HepG2 (cell line): ENCODE measurements around the gene MBLAC2. TPM values are rescaled to one million over a fixed set of nuclear protein-coding genes. Genes with fewer than 3 reads are reported as not detected.
A peak's percentile ranks its signal among the peaks of the same experiment; 100 is the strongest.

ENCODE experiments used
- ATRX ChIP-seq: sonication (generic); formaldehyde crosslinking; IDR thresholded peaks from 2 replicates; pipeline ENCODE4 v1.4.0; 2020; ENCODE audit warnings: missing genetic modification reagents, borderline replicate concordance
- CENPBD1 ChIP-seq: sonication (generic); formaldehyde crosslinking; IDR thresholded peaks from 2 replicates; pipeline ENCODE4 v1.8.0; 2022; ENCODE audit warnings: missing genetic modification reagents, low read depth, mild to moderate bottlenecking, borderline replicate concordance
- HBP1 ChIP-seq: IDR thresholded peaks from 2 replicates; pipeline ENCODE4 v1.6.1; 2016; ENCODE audit warnings: low read depth, control low read depth
- HDAC1 ChIP-seq: sonication (generic); formaldehyde crosslinking; IDR thresholded peaks from 2 replicates; pipeline ENCODE4 v1.5.1; 2020; ENCODE audit warnings: mild to moderate bottlenecking, missing genetic modification reagents
- JUN ChIP-seq: sonication (generic); formaldehyde crosslinking; IDR thresholded peaks from 2 replicates; pipeline ENCODE4 v1.4.0; 2020; ENCODE audit warnings: mild to moderate bottlenecking, missing genetic modification reagents
- MEF2D ChIP-seq: sonication (generic); formaldehyde crosslinking; IDR thresholded peaks from 2 replicates; pipeline ENCODE4 v1.5.1; 2020; ENCODE audit warnings: mild to moderate bottlenecking, missing genetic modification reagents
- ONECUT2 ChIP-seq: sonication (generic); formaldehyde crosslinking; IDR thresholded peaks from 2 replicates; pipeline ENCODE4 v1.4.0; 2020; ENCODE audit warnings: missing genetic modification reagents
- POLR2AphosphoS5 ChIP-seq: IDR thresholded peaks from 2 replicates; pipeline ENCODE4 v1.6.1; 2012; ENCODE audit warnings: low read depth, low read length
- PRMT3 ChIP-seq: sonication (generic); formaldehyde crosslinking; IDR thresholded peaks from 2 replicates; pipeline ENCODE4 v1.8.1; 2022; ENCODE audit warnings: low read depth, mild to moderate bottlenecking, moderate library complexity, missing genetic modification reagents, borderline replicate concordance
- SALL1 ChIP-seq: sonication (generic); formaldehyde crosslinking; IDR thresholded peaks from 2 replicates; pipeline ENCODE4 v1.8.0; 2022; ENCODE audit warnings: mild to moderate bottlenecking, missing genetic modification reagents
- SALL2 ChIP-seq: sonication (generic); formaldehyde crosslinking; IDR thresholded peaks from 2 replicates; pipeline ENCODE4 v1.8.1; 2023; ENCODE audit warnings: mild to moderate bottlenecking, missing genetic modification reagents, inconsistent platforms
- SIN3A ChIP-seq: IDR thresholded peaks from 2 replicates; pipeline ENCODE4 v1.6.1; 2011; ENCODE audit warnings: low read depth, mild to moderate bottlenecking, control low read depth, low read length, borderline replicate concordance
- SNAPC5 ChIP-seq: sonication (generic); formaldehyde crosslinking; IDR thresholded peaks from 2 replicates; pipeline ENCODE4 v1.8.1; 2023; ENCODE audit warnings: mild to moderate bottlenecking, missing genetic modification reagents, borderline replicate concordance
- TAF15 ChIP-seq: fragments of 200-400 bp; formaldehyde crosslinking; IDR thresholded peaks from one replicate; pipeline ENCODE4 v1.6.1; 2018; ENCODE audit warnings: mild to moderate bottlenecking, low read depth, low read length; ENCODE audit not compliant: poor library complexity, severe bottlenecking
- TGIF2 ChIP-seq: IDR thresholded peaks from 2 replicates; pipeline ENCODE4 v1.6.1; 2016; ENCODE audit warnings: control low read depth, missing compliant biosample characterization
- ZBED4 ChIP-seq: sonication (generic); formaldehyde crosslinking; IDR thresholded peaks from 2 replicates; pipeline ENCODE4 v1.4.0; 2020; ENCODE audit warnings: missing genetic modification reagents, borderline replicate concordance
- ZBTB7B ChIP-seq: sonication (generic); formaldehyde crosslinking; IDR thresholded peaks from 2 replicates; pipeline ENCODE4 v1.4.0; 2020; ENCODE audit warnings: missing genetic modification reagents
- ZFP36L2 ChIP-seq: sonication (generic); formaldehyde crosslinking; IDR thresholded peaks from 2 replicates; pipeline ENCODE4 v1.4.0; 2020; ENCODE audit warnings: missing genetic modification reagents
- ZNF3 ChIP-seq: IDR thresholded peaks from 2 replicates; pipeline ENCODE4 v1.7.0; 2017; ENCODE audit warnings: inconsistent platforms
- ZNF317 ChIP-seq: sonication (generic); formaldehyde crosslinking; IDR thresholded peaks from 2 replicates; pipeline ENCODE4 v1.5.0; 2020; ENCODE audit warnings: mild to moderate bottlenecking, missing genetic modification reagents
- ZNF333 ChIP-seq: sonication (generic); formaldehyde crosslinking; IDR thresholded peaks from 2 replicates; pipeline ENCODE4 v1.4.0; 2020; ENCODE audit warnings: mild to moderate bottlenecking, missing genetic modification reagents, borderline replicate concordance
- ZNF768 ChIP-seq: sonication (generic); formaldehyde crosslinking; IDR thresholded peaks from 2 replicates; pipeline ENCODE4 v1.4.0; 2020; ENCODE audit warnings: missing genetic modification reagents
- ZNF782 ChIP-seq: sonication (generic); formaldehyde crosslinking; IDR thresholded peaks from 2 replicates; pipeline ENCODE4 v1.4.0; 2020; ENCODE audit warnings: missing genetic modification reagents, mild to moderate bottlenecking, borderline replicate concordance
- polyA plus RNA-seq, 8 experiments: library from polyadenylated mRNA; depleted of rRNA in 3 of 8; stranded (reverse) in 7 of 8; unstranded in 1 of 8; fragments of >200 nt; fragmentation: Illumina TruSeq in 4 of 8; extraction: Trizol in 4 of 8; gene quantifications; 2 replicates each; pipeline versions ENCODE4 v1.2.1 to v1.2.3, GENCODE V29; 2011 to 2016; ENCODE audit warnings: low read depth in 4 of 8, missing spikeins in 1 of 8, mixed read lengths in 1 of 8; ENCODE audit not compliant: insufficient read depth in 1 of 8
- total RNA-seq, 5 experiments: library from RNA; depleted of rRNA; stranded (reverse); fragments of >200 nt; fragmentation: Illumina TruSeq; extraction: Trizol; gene quantifications; 2 replicates each; pipeline ENCODE4 v1.2.3, GENCODE V29; 2016; ENCODE audit warnings: low read depth in 1 of 5

Gene MBLAC2
- total and polyA plus RNA-seq, 2 of the 13 experiments (the other 11 are each of a cell fraction or from before 2014, with no cell fraction given) = 2.9 to 4.1 TPM

GRCh38 chr5:90409318-90410177, 65.0 kb downstream of the MBLAC2 start, which contains the start of gene CETN3 (continued):
- TF ChIP-seq ZNF782 (peak; percentile 36; the same call in 1 of the 2 replicates), POLR2AphosphoS5 (peak; percentile 94), JUN (CRISPR knock-in tag) (no peak), MEF2D (CRISPR knock-in tag) (no peak; the same call in 1 of the 2 replicates), TAF15 (no peak), ATRX (CRISPR knock-in tag) (no peak), ZNF333 (no peak), ZNF317 (CRISPR knock-in tag) (no peak; the same call in 1 of the 2 replicates), ZNF768 (CRISPR knock-in tag) (peak; percentile 54), SNAPC5 (CRISPR knock-in tag) (peak; percentile 87; the same call in 1 of the 2 replicates), HBP1 (peak; percentile 85), ZBTB7B (CRISPR knock-in tag) (peak; percentile 79), SIN3A (peak; percentile 65; the same call in 1 of the 2 replicates), ZBED4 (peak; percentile 58; the same call in 1 of the 2 replicates), HDAC1 (CRISPR knock-in tag) (peak; percentile 61), ZNF3 (CRISPR knock-in tag) (no peak), PRMT3 (CRISPR knock-in tag) (peak; percentile 50; the same call in 1 of the 2 replicates), SALL2 (CRISPR knock-in tag) (0 out of 2 replicates have a peak, but pooled peaks have one; percentile 30), SALL1 (peak; percentile 76), TGIF2 (CRISPR knock-in tag) (peak; percentile 60; the same call in 1 of the 2 replicates), ZFP36L2 (no peak; the same call in 1 of the 2 replicates), ONECUT2 (CRISPR knock-in tag) (0 out of 2 replicates have a peak, but pooled peaks have one; percentile 6), CENPBD1 (CRISPR knock-in tag) (no peak)
